HCT116 (cell line): Measurements from ENCODE around the gene ACSL6. TPM values are rescaled to one million over a fixed set of nuclear protein-coding genes. Genes with fewer than 3 reads are reported as not detected.

Experiments used
- ATAC-seq: fragments of 200-7000 bp; cut with Tn5 transposase; 2 replicates; pipeline ENCODE4 v1.9.1; 2020; ENCODE audit warnings: mild to moderate bottlenecking, moderate library complexity
- BruUV-seq: library from RNA; stranded (reverse); fragments of 400-500 nt; replicated peaks from 2 replicates; lab custom pipeline; 2021; lab: Mats Ljungman, UMichigan
- CTCF ChIA-PET: fragments of 300-600 bp; sonication (Branson Sonifier 250); formaldehyde crosslinking; loops from one replicate; lab custom pipeline; 2021; ENCODE audit warnings: antibody characterized with exemption; lab: Charles Lee
- POLR2A ChIA-PET: fragments of 300-600, 350-600 bp; sonication (Branson Sonifier 250); formaldehyde crosslinking; loops from one replicate; lab custom pipeline; 2021; ENCODE audit warnings: antibody characterized with exemption; lab: Charles Lee
- RAD21 ChIA-PET, 2 experiments: fragments of 300-600 bp; sonication (Branson Sonifier 250); formaldehyde crosslinking; loops; one replicate each; lab custom pipeline; 2023; ENCODE audit warnings: low total read pairs in 2 of 2; ENCODE audit not compliant: uncharacterized antibody in 2 of 2, unreplicated experiment in 2 of 2, low non-redundant PET in 1 of 2; lab: Charles Lee
- DNase-seq: peaks from one replicate; pipeline ENCODE4 v3.0.0-alpha.2; 2010; ENCODE audit warnings: low read depth, low spot score
- H2AFZ ChIP-seq: fragments of 200-600 bp; shearing (Covaris generic), sonication (generic); 2 replicates; pipeline ENCODE4 v1.6.1; 2017; ENCODE audit warnings: low read depth, mixed run types, mixed read lengths, antibody characterized with exemption, low read length; ENCODE audit not compliant: poor library complexity, severe bottlenecking
- H3K27ac ChIP-seq: 2 replicates; pipeline ENCODE4 v1.5.1; 2012; ENCODE audit warnings: low read depth, low read length
- H3K27me3 ChIP-seq: fragments of 200-600 bp; sonication (generic); 2 replicates; pipeline ENCODE4 v1.6.1; 2016; ENCODE audit warnings: mixed run types, low read length, mixed read lengths; ENCODE audit not compliant: insufficient read depth
- H3K36me3 ChIP-seq, 2 experiments: fragments of 200-500 bp in 1 of 2; fragments of 200-600 bp in 1 of 2; sonication (Bioruptor generic) in 1 of 2; sonication (generic) in 1 of 2; 2 replicates each; pipeline versions ENCODE4 v1.5.1 to v1.6.1; 2014 to 2016; ENCODE audit warnings: low read length in 2 of 2, inconsistent platforms in 1 of 2, mixed read lengths in 1 of 2, mixed run types in 1 of 2; ENCODE audit not compliant: insufficient read depth in 2 of 2, control insufficient read depth in 1 of 2
- H3K4me1 ChIP-seq, 2 experiments: fragments of 200-600 bp in 1 of 2; sonication (generic) in 1 of 2; 2 replicates each; pipeline versions ENCODE4 v1.5.1 to v1.6.1; 2012 to 2017; ENCODE audit warnings: low read length in 2 of 2, inconsistent platforms in 1 of 2, mild to moderate bottlenecking in 1 of 2, mixed read lengths in 1 of 2, mixed run types in 1 of 2, moderate library complexity in 1 of 2; ENCODE audit not compliant: insufficient read depth in 2 of 2, control insufficient read depth in 1 of 2
- H3K4me2 ChIP-seq: fragments of 200-600 bp; sonication (generic); 2 replicates; pipeline ENCODE4 v1.6.1; 2017; ENCODE audit warnings: mixed run types, low read length, mixed read lengths
- H3K4me3 ChIP-seq, 2 experiments: fragments of 200-600 bp in 1 of 2; sonication (generic) in 1 of 2; replicated peaks in 1 of 2; 2 replicates each; pipeline ENCODE4 v1.5.1; 2011 to 2016; ENCODE audit warnings: low read length in 2 of 2, control low read depth in 1 of 2, low read depth in 1 of 2, mild to moderate bottlenecking in 1 of 2, mixed read lengths in 1 of 2, mixed run types in 1 of 2
- H3K79me2 ChIP-seq: fragments of 200-600 bp; sonication (generic); 2 replicates; pipeline ENCODE4 v1.6.1; 2017; ENCODE audit warnings: mild to moderate bottlenecking, mixed run types, low read length, moderate library complexity, mixed read lengths; ENCODE audit not compliant: insufficient read depth
- H3K9ac ChIP-seq: fragments of 200-600 bp; sonication (generic); 2 replicates; pipeline ENCODE4 v1.6.1; 2016; ENCODE audit warnings: low read length, mixed read lengths
- H3K9me2 ChIP-seq: fragments of 200-600 bp; sonication (generic), shearing (Covaris generic); 2 replicates; pipeline ENCODE4 v1.6.1; 2017; ENCODE audit warnings: mixed run types, mild to moderate bottlenecking, moderate library complexity; ENCODE audit not compliant: insufficient read depth
- H3K9me3 ChIP-seq, 2 experiments: fragments of 200-500 bp in 1 of 2; fragments of 200-600 bp in 1 of 2; sonication (Bioruptor generic) in 1 of 2; sonication (generic) in 1 of 2; 2 replicates each; pipeline ENCODE4 v1.6.1; 2014 to 2017; ENCODE audit warnings: low read length in 2 of 2, mixed read lengths in 2 of 2, inconsistent platforms in 1 of 2, low read depth in 1 of 2, mild to moderate bottlenecking in 1 of 2, mixed run types in 1 of 2, moderate library complexity in 1 of 2; ENCODE audit not compliant: control insufficient read depth in 1 of 2, insufficient read depth in 1 of 2
- H4K20me1 ChIP-seq: fragments of 200-600 bp; sonication (generic), shearing (Covaris generic); 2 replicates; pipeline ENCODE4 v1.6.1; 2017; ENCODE audit warnings: mixed run types, mild to moderate bottlenecking, moderate library complexity; ENCODE audit not compliant: insufficient read depth
- EZH2 ChIP-seq: fragments of 200-600 bp; sonication (generic); IDR thresholded peaks from 2 replicates; pipeline ENCODE4 v1.6.1; 2017; ENCODE audit warnings: antibody characterized with exemption, mixed run types
- JUND ChIP-seq: IDR thresholded peaks from 2 replicates; pipeline ENCODE4 v1.6.1; 2012
- intact Hi-C: fragments of 100-400 bp; cut with micrococcal nuclease; formaldehyde crosslinking; loops from 2 replicates; pipeline ENCODE4 v1.10.0; 2022
- total RNA-seq: library from RNA; stranded (reverse); gene quantifications from one replicate; pipeline ENCODE4 v1.2.1, GENCODE V29; 2021; ENCODE audit not compliant: unreplicated experiment
- TF ChIP-seq, protein P1 (sequence below): IDR thresholded peaks from 2 replicates; pipeline ENCODE4 v1.6.1; 2011; ENCODE audit warnings: mild to moderate bottlenecking, low read length, moderate library complexity; ENCODE audit not compliant: insufficient replicate concordance; ENCODE audit errors: extremely low read depth
- TF ChIP-seq, protein P2 (sequence below), 3 experiments: fragments of 200-600 bp in 1 of 3; sonication (generic) in 1 of 3; IDR thresholded peaks in 2 of 3; conservative IDR thresholded peaks in 1 of 3; 2 replicates each; pipeline ENCODE4 v1.5.1; 2012 to 2017; ENCODE audit warnings: low read depth in 2 of 3, low read length in 2 of 3, antibody characterized with exemption in 1 of 3, borderline replicate concordance in 1 of 3, control low read depth in 1 of 3, mild to moderate bottlenecking in 1 of 3, mixed read lengths in 1 of 3, mixed run types in 1 of 3, moderate library complexity in 1 of 3; ENCODE audit not compliant: insufficient read depth in 1 of 3

ACSL6 gene
- total RNA-seq, 1 experiment from 2014 or later = 2.3 TPM

DNA sequence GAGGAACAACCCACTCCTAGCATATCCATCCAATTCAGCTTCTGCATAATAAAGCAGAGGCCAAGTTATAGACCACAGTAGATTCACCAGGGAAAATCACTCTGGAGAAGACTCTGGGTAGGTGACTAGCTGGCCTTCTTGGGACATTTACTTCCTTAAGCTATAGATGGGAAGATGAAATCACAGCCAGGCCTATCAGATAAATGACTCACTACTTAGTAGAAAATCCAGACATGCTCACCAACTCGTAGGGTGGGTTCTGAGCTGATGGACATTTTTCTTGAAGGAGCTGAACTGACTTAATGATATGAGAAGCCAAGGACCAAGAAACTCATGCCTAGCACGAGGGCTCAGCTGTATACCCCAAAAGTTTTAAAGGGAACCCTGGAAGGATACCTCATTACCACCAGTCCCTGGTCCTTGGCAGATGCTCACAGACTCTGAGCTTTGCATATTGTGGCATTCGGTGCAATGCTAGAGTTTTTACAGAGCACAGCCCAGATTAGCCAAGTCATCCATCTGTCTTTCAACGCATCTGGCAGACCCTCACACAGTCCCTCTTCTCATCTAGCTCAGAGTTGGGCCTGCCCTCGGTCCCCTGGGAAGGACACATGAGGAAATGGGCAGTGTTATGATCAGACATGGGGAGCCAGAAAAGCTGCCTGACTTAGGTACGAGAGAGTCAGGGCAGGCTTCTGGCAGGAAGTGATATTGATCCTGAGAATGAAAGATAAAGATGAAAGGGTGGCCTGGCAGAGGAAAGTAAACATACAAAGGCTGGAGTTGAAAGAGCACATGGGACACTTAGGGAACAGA is 15.0 kb downstream of the ACSL6 start:
- no peak overlapping the region for H3K27ac ChIP-seq
- RAD21 ChIA-PET = no interaction called here
- DNase-seq = no peak
- POLR2A ChIA-PET = no interaction called here
- H3K9me3 ChIP-seq = no peaks in the 10 kb centered on the region
- ATAC-seq = no peak
- H3K79me2 ChIP-seq = no peaks in the 10 kb centered on the region
- BruUV-seq = no TSS peak
- peaks cover 0 to under 1% of the 10 kb centered on the region in 2 experiments; a peak in 1 of 4 replicates for H3K4me1 ChIP-seq
- CTCF ChIA-PET = interaction anchor here (4.3 kb wide), 1 partner anchor 11 kb away, joined by 17 read pairs; no protein-coding TSS in a partner anchor
- H2AFZ ChIP-seq = no peak overlapping the region
- no peaks in the 10 kb centered on the region for H3K27me3 ChIP-seq
- no peak overlapping the region for H3K9ac ChIP-seq
- no peak for TF ChIP-seq JUND
- TF ChIP-seq, protein P1, sequence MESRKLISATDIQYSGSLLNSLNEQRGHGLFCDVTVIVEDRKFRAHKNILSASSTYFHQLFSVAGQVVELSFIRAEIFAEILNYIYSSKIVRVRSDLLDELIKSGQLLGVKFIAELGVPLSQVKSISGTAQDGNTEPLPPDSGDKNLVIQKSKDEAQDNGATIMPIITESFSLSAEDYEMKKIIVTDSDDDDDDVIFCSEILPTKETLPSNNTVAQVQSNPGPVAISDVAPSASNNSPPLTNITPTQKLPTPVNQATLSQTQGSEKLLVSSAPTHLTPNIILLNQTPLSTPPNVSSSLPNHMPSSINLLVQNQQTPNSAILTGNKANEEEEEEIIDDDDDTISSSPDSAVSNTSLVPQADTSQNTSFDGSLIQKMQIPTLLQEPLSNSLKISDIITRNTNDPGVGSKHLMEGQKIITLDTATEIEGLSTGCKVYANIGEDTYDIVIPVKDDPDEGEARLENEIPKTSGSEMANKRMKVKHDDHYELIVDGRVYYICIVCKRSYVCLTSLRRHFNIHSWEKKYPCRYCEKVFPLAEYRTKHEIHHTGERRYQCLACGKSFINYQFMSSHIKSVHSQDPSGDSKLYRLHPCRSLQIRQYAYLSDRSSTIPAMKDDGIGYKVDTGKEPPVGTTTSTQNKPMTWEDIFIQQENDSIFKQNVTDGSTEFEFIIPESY = no peak
- TF ChIP-seq, protein P2, sequence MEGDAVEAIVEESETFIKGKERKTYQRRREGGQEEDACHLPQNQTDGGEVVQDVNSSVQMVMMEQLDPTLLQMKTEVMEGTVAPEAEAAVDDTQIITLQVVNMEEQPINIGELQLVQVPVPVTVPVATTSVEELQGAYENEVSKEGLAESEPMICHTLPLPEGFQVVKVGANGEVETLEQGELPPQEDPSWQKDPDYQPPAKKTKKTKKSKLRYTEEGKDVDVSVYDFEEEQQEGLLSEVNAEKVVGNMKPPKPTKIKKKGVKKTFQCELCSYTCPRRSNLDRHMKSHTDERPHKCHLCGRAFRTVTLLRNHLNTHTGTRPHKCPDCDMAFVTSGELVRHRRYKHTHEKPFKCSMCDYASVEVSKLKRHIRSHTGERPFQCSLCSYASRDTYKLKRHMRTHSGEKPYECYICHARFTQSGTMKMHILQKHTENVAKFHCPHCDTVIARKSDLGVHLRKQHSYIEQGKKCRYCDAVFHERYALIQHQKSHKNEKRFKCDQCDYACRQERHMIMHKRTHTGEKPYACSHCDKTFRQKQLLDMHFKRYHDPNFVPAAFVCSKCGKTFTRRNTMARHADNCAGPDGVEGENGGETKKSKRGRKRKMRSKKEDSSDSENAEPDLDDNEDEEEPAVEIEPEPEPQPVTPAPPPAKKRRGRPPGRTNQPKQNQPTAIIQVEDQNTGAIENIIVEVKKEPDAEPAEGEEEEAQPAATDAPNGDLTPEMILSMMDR (IDR thresholded peaks at IDR 0.05 in 2 of 3, conservative IDR thresholded peaks at IDR 0.05 in 1 of 3; ENCODE audit: borderline replicate concordance in 1 of 3, insufficient read depth in 1 of 3, low read depth in 2 of 3, low read length in 2 of 3) = no peak
- TF ChIP-seq EZH2 = no peak
- H3K9me2 ChIP-seq = no peaks in the 10 kb centered on the region
- H3K4me2 ChIP-seq = no peak overlapping the region
- no peak overlapping the region for H3K4me3 ChIP-seq
- intact Hi-C loops = no loop called here
- H3K36me3 ChIP-seq = no peaks in the 10 kb centered on the region
- no peaks in the 10 kb centered on the region for H4K20me1 ChIP-seq
